HL-60 (cell line): ENCODE measurements around the gene GAMT.

Source experiments
- CTCF ChIP-seq: IDR thresholded peaks from one replicate; pipeline ENCODE4 v1.5.1; 2011; ENCODE audit warnings: low read length, control low read depth, inconsistent platforms; ENCODE audit not compliant: insufficient read depth
- GABPA ChIP-seq: IDR thresholded peaks from 2 replicates; pipeline ENCODE4 v1.6.1; 2012; ENCODE audit warnings: low read depth
- POLR2AphosphoS5 ChIP-seq: IDR thresholded peaks from 2 replicates; pipeline ENCODE4 v1.6.1; 2012; ENCODE audit warnings: low read depth
- REST ChIP-seq: IDR thresholded peaks from 2 replicates; pipeline ENCODE4 v1.6.1; 2012; ENCODE audit warnings: low read depth; ENCODE audit not compliant: insufficient replicate concordance
- SPI1 ChIP-seq: IDR thresholded peaks from 2 replicates; pipeline ENCODE4 v1.6.1; 2012; ENCODE audit warnings: low read depth, mild to moderate bottlenecking, borderline replicate concordance

GRCh38 chr19:1353144-1353543, 48.2 kb downstream of the GAMT start:
- TF ChIP-seq CTCF (no peak), GABPA (no peak), SPI1 (no peak), POLR2AphosphoS5 (no peak), REST (no peak)
